Mesendoderm (in vitro differentiated cells): ENCODE data around the gene FGR.

Experiments
- DNase-seq: peaks from one replicate; pipeline ENCODE4 v3.0.0; 2013
- H2AK5ac ChIP-seq: 2 replicates; pipeline ENCODE4 v1.6.1; 2013; ENCODE audit warnings: low read length, inconsistent platforms
- H2BK120ac ChIP-seq: 2 replicates; pipeline ENCODE4 v1.6.1; 2013; ENCODE audit warnings: low read depth, mild to moderate bottlenecking, low read length, moderate library complexity, mixed read lengths
- H2BK15ac ChIP-seq: replicated peaks from 2 replicates; pipeline ENCODE4 v1.6.1; 2013; ENCODE audit warnings: low read depth, mild to moderate bottlenecking, moderate library complexity
- H2BK5ac ChIP-seq: 2 replicates; pipeline ENCODE4 v1.6.1; 2013; ENCODE audit warnings: low read length, inconsistent platforms
- H3K18ac ChIP-seq: 2 replicates; pipeline ENCODE4 v1.6.1; 2013; ENCODE audit warnings: mild to moderate bottlenecking, low read length, mixed read lengths
- H3K23ac ChIP-seq: one replicate; pipeline ENCODE4 v1.6.1; 2013; ENCODE audit warnings: low read length
- H3K27ac ChIP-seq: 2 replicates; pipeline ENCODE4 v1.5.1; 2013; ENCODE audit warnings: low read depth, mild to moderate bottlenecking, inconsistent platforms, low read length, moderate library complexity
- H3K27me3 ChIP-seq: 2 replicates; pipeline ENCODE4 v1.6.1; 2013; ENCODE audit warnings: low read length, control low read depth, mild to moderate bottlenecking, inconsistent platforms; ENCODE audit not compliant: insufficient read depth, poor library complexity
- H3K36me3 ChIP-seq: 2 replicates; pipeline ENCODE4 v1.6.1; 2013; ENCODE audit warnings: low read length, inconsistent platforms; ENCODE audit not compliant: control insufficient read depth, insufficient read depth
- H3K4ac ChIP-seq: one replicate; pipeline ENCODE4 v1.6.1; 2013; ENCODE audit warnings: low read depth, mild to moderate bottlenecking, low read length, moderate library complexity
- H3K4me1 ChIP-seq: 2 replicates; pipeline ENCODE4 v1.6.1; 2013; ENCODE audit warnings: low read depth, low read length, inconsistent platforms; ENCODE audit not compliant: control insufficient read depth
- H3K4me2 ChIP-seq: 2 replicates; pipeline ENCODE4 v1.6.1; 2013; ENCODE audit warnings: low read length
- H3K4me3 ChIP-seq: 2 replicates; pipeline ENCODE4 v1.5.1; 2013; ENCODE audit warnings: mild to moderate bottlenecking, low read length
- H3K56ac ChIP-seq: one replicate; pipeline ENCODE4 v1.6.1; 2013; ENCODE audit warnings: low read length
- H3K79me1 ChIP-seq: 2 replicates; pipeline ENCODE4 v1.6.1; 2013; ENCODE audit warnings: low read length, inconsistent platforms
- H3K79me2 ChIP-seq: 2 replicates; pipeline ENCODE4 v1.6.1; 2013; ENCODE audit warnings: mild to moderate bottlenecking, low read length; ENCODE audit not compliant: control insufficient read depth, insufficient read depth
- H3K9ac ChIP-seq: 2 replicates; pipeline ENCODE4 v1.6.1; 2013; ENCODE audit warnings: low read length, inconsistent platforms
- H4K5ac ChIP-seq: one replicate; pipeline ENCODE4 v1.6.1; 2013; ENCODE audit warnings: low read length
- H4K8ac ChIP-seq: one replicate; pipeline ENCODE4 v1.6.1; 2013; ENCODE audit warnings: low read depth, mild to moderate bottlenecking, control low read depth, low read length, moderate library complexity
- WGBS: extraction: QIAGEN DNeasy Blood & Tissue Kit; methylation state at CpG from one replicate; pipeline ENCODE4 v1.1.7; 2013; ENCODE audit warnings: low lambda C conversion rate, missing lambda C conversion rate; ENCODE audit not compliant: insufficient coverage; ENCODE audit errors: extremely low coverage; 5-methylcytosine and 5-hydroxymethylcytosine counted together

FGR gene

DNA sequence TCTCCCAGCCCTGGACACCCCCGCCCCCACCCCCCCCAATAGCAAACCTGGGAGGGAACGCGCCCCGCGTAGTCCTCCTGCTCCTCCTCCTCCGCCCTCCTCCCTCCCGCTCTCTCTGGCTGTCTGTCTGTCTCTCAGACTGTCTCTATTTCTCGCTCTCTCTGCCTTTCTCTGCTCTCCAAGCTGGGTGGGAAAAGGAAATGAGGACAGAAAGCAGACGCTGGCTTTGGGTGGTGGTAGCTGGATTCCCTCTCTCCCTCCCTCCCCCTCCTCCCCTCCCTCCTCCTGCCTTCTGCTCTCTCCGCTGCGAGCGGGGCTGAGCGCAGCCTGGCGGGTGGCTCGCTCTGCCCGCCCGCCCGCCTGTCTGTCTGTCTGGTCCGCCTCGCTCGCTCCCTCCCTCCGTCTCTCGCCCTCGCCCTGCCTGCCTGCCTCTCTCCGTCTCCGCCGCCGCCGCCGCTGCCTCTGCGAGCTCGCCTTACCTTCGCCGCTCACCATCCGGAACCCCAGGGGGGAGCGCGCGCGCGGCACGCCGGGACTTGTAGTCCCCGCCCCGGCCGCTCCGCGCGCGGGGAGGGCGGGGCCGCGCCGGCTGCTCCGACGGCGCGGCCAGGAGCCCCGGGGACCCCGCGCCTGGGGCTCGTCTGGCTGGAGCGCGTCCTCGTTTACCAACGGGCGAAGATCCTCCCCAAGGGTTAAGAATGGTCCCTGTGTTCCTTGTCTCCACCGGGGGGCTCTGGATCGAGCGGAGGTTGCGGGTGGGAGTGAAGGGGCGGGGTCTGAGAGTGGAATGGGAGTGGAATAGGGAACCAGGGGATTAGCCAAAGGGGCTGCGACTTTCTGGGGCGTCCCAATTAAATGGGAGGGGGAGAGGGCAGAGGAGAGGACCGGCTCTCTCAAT is 31.1 kb downstream of the FGR start, which contains the start of gene AHDC1:
Gene AHDC1 (minus strand): TSS at position 464 of the 898 bp plus-strand sequence. CDS start 52,029 bp downstream, outside the sequence.
- Histone ChIP-seq H4K8ac (no peak within 1 kb of the TSS), H3K4ac (peak within 1 kb of the TSS; percentile 83), H2BK15ac (no peak within 1 kb of the TSS), H3K79me1 (peaks cover 8% of the 10 kb centered on the region), H3K23ac (no peak within 1 kb of the TSS), H3K36me3 (no peaks in the 10 kb centered on the region), H4K5ac (no peak within 1 kb of the TSS), H2BK5ac (no peak within 1 kb of the TSS), H3K79me2 (peaks cover 36% of the 10 kb centered on the region), H3K27me3 (no peaks in the 10 kb centered on the region), H3K18ac (peak within 1 kb of the TSS; percentile 94), H3K4me2 (peak within 1 kb of the TSS; percentile 70), H3K27ac (peak within 1 kb of the TSS; percentile 93), H3K9ac (peak within 1 kb of the TSS; percentile 68), H3K4me3 (peak within 1 kb of the TSS; percentile 72), H3K4me1 (peaks cover 18% of the 10 kb centered on the region), H2BK120ac (peak within 1 kb of the TSS; percentile 5), H2AK5ac (no peak within 1 kb of the TSS), H3K56ac (peak within 1 kb of the TSS; percentile 86)
- DNase-seq, result peak; percentile 98
- no CpG with 5 or more reads among the region's 74 CpGs for WGBS

DNA sequence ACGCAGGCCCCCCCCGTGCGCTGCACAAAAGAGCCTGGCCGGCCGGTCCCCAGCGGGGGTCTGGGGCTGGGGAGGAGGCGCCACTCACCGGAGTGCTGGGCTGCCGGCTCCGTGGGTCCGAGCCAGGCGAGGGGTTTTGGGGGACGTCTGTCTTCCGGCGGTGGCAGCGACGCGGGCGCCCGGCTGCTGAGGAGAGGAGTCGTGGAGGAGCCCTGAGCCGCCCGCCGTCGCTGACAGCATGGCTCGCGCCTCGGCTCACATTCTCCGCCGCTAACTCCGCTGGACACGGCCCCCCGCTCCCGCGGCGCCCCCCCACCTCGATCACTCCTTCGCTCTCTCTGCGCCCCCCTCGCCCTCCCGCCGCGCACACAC is 31.7 kb downstream of the FGR start:
- peak overlapping the region; percentile 55 for H3K4me3 ChIP-seq
- H2AK5ac ChIP-seq, result no peak overlapping the region
- H2BK120ac ChIP-seq, result peak overlapping the region; percentile 5
- peak overlapping the region; percentile 83 for H3K4ac ChIP-seq
- no peak overlapping the region for H4K5ac ChIP-seq
- H2BK15ac ChIP-seq, result no peak overlapping the region
- H3K79me1 ChIP-seq, result peaks cover 12% of the 10 kb centered on the region
- no peaks in the 10 kb centered on the region for H3K27me3 ChIP-seq
- H3K4me2 ChIP-seq, result peak overlapping the region; percentile 28
- peak overlapping the region; percentile 68 for H3K9ac ChIP-seq
- no peak overlapping the region for H2BK5ac ChIP-seq
- WGBS, result no CpG with 5 or more reads among the region's 43 CpGs
- H3K27ac ChIP-seq, result peak overlapping the region; percentile 93
- H3K56ac ChIP-seq, result peak overlapping the region; percentile 74
- no peak overlapping the region for H3K23ac ChIP-seq
- H3K4me1 ChIP-seq, result peaks cover 22% of the 10 kb centered on the region
- peak overlapping the region; percentile 94 for H3K18ac ChIP-seq
- peaks cover 42% of the 10 kb centered on the region for H3K79me2 ChIP-seq
- no peak for DNase-seq
- no peak overlapping the region for H4K8ac ChIP-seq
- no peaks in the 10 kb centered on the region for H3K36me3 ChIP-seq

- Histone ChIP-seq H3K56ac (peak overlapping the region; percentile 76), H3K36me3 (no peaks in the 10 kb centered on the region), H3K4me2 (peak overlapping the region; percentile 69), H2BK120ac (peak overlapping the region; percentile 5), H3K79me2 (peaks cover 46% of the 10 kb centered on the region), H3K4me3 (peak overlapping the region; percentile 57), H4K8ac (no peak overlapping the region), H2BK5ac (no peak overlapping the region), H2AK5ac (no peak overlapping the region), H2BK15ac (no peak overlapping the region), H3K18ac (peak overlapping the region; percentile 94), H3K27ac (peak overlapping the region; percentile 93), H4K5ac (no peak overlapping the region), H3K27me3 (no peaks in the 10 kb centered on the region), H3K4ac (peak overlapping the region; percentile 83), H3K79me1 (peaks cover 14% of the 10 kb centered on the region), H3K9ac (peak overlapping the region; percentile 68), H3K23ac (no peak overlapping the region), H3K4me1 (peaks cover 25% of the 10 kb centered on the region)
- WGBS, result no CpG with 5 or more reads among the region's 54 CpGs
- no peak for DNase-seq
These were observed 32.3 kb downstream of the FGR start for GRCh38 chr1:27602462-27603308.

- Histone ChIP-seq H4K5ac (no peak overlapping the region), H4K8ac (no peak overlapping the region), H3K27ac (peak overlapping the region; percentile 12), H2BK120ac (no peak overlapping the region), H3K36me3 (no peaks in the 10 kb centered on the region), H3K79me2 (peaks cover 51% of the 10 kb centered on the region), H3K4me2 (peak overlapping the region; percentile 69), H3K56ac (peak overlapping the region; percentile 76), H3K23ac (no peak overlapping the region), H2BK15ac (no peak overlapping the region), H3K4me1 (peaks cover 20% of the 10 kb centered on the region), H3K27me3 (no peaks in the 10 kb centered on the region), H2BK5ac (no peak overlapping the region), H3K4ac (no peak overlapping the region), H2AK5ac (no peak overlapping the region), H3K18ac (no peak overlapping the region), H3K4me3 (peak overlapping the region; percentile 57), H3K79me1 (peaks cover 14% of the 10 kb centered on the region), H3K9ac (peak overlapping the region; percentile 66)
- no CpG with 5 or more reads among the region's 23 CpGs for WGBS
- no peak for DNase-seq
These were observed 33.1 kb downstream of the FGR start for GRCh38 chr1:27601771-27602461.

- no peak overlapping the region for H3K4me3 ChIP-seq
- no peaks in the 10 kb centered on the region for H3K36me3 ChIP-seq
- DNase-seq, result no peak
- no peaks in the 10 kb centered on the region for H3K27me3 ChIP-seq
- H3K79me1 ChIP-seq, result peaks cover 19% of the 10 kb centered on the region
- no peak overlapping the region for H2BK5ac ChIP-seq
- no peak overlapping the region for H2AK5ac ChIP-seq
- H3K23ac ChIP-seq, result no peak overlapping the region
- H4K5ac ChIP-seq, result no peak overlapping the region
- H3K4me1 ChIP-seq, result peaks cover 15% of the 10 kb centered on the region
- peak overlapping the region; percentile 76 for H3K56ac ChIP-seq
- H2BK120ac ChIP-seq, result no peak overlapping the region
- no peak overlapping the region for H3K18ac ChIP-seq
- no peak overlapping the region for H3K4me2 ChIP-seq
- H4K8ac ChIP-seq, result no peak overlapping the region
- H3K9ac ChIP-seq, result no peak overlapping the region
- H2BK15ac ChIP-seq, result no peak overlapping the region
- H3K27ac ChIP-seq, result no peak overlapping the region
- no peak overlapping the region for H3K4ac ChIP-seq
- H3K79me2 ChIP-seq, result peaks cover 57% of the 10 kb centered on the region
These were observed 33.6 kb downstream of the FGR start for GRCh38 chr1:27601321-27601770.
